Suprapubic skin (tissue), 4 donors: ENCODE data around the gene SLC25A31. TPM values are rescaled to one million over a fixed set of nuclear protein-coding genes. Genes with fewer than 3 reads are reported as not detected.

Experiments used
- DNase-seq, 2 donors: peaks; one replicate each; pipeline ENCODE4 v3.0.0-alpha.2; 2019; ENCODE audit warnings: low spot score in 2 of 2
- H3K27ac ChIP-seq: fragments of 200-600 bp; sonication (generic); one replicate; pipeline ENCODE4 v1.5.1; 2019
- H3K27me3 ChIP-seq: fragments of 200-600 bp; sonication (generic); one replicate; pipeline ENCODE4 v1.5.1; 2019
- H3K36me3 ChIP-seq: fragments of 200-600 bp; sonication (generic); one replicate; pipeline ENCODE4 v1.5.1; 2019
- H3K4me1 ChIP-seq: fragments of 200-600 bp; sonication (generic); one replicate; pipeline ENCODE4 v1.5.1; 2019
- H3K4me3 ChIP-seq: fragments of 200-600 bp; sonication (generic); one replicate; pipeline ENCODE4 v1.5.1; 2019; ENCODE audit warnings: mild to moderate bottlenecking
- H3K9me3 ChIP-seq: fragments of 200-600 bp; sonication (generic); one replicate; pipeline ENCODE4 v1.5.1; 2019
- EP300 ChIP-seq: sonication (generic); formaldehyde crosslinking; IDR thresholded peaks from one replicate; pipeline ENCODE4 v1.6.1; 2017; ENCODE audit warnings: antibody characterized with exemption
- POLR2A ChIP-seq, 2 donors: fragments of 450-650 bp; IDR thresholded peaks; one replicate each; pipeline ENCODE4 v1.6.1; 2017; ENCODE audit warnings: antibody characterized with exemption in 2 of 2, mild to moderate bottlenecking in 2 of 2, moderate library complexity in 2 of 2
- POLR2AphosphoS5 ChIP-seq, 3 donors: sonication (generic); formaldehyde crosslinking; IDR thresholded peaks; one replicate each; pipeline ENCODE4 v1.6.1; 2017; ENCODE audit warnings: antibody characterized with exemption in 3 of 3
- WGBS: methylation state at CpG from one replicate; pipeline ENCODE4 v1.1.5; 2018; 5-methylcytosine and 5-hydroxymethylcytosine counted together
- total RNA-seq, 4 donors: library from RNA; depleted of rRNA; stranded (reverse); fragments of >200 nt; gene quantifications; one replicate each; pipeline ENCODE4 v1.1.0, GENCODE V29; 2016
- TF ChIP-seq, protein P1 (sequence below), 2 donors: fragments of 200-600 bp in 1 of 2; fragments of 450-650 bp in 1 of 2; sonication (generic) in 1 of 2; IDR thresholded peaks; one replicate each; pipeline ENCODE4 v1.5.1; 2016 to 2019; ENCODE audit warnings: antibody characterized with exemption in 2 of 2, mild to moderate bottlenecking in 1 of 2, moderate library complexity in 1 of 2

Gene SLC25A31
- total RNA-seq, 4 donors from 2014 or later = not detected

DNA sequence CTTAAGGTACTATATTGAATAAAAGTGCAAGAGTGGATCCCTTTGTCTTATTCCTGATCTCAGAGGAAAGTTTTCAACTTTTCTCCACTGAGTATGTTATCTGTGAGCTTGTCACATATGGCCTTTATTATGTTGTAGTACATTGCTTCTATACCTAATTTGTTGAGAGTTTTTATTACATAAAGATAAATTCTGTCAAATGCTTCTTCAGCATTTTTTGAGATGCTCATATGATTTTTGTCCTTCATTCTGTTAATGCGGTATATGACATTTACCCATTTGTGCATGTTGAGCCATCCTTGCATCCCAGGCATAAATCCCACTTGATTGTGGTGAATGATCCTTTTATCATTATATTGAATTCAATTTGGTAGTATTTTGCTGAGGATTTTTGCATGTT lies 11.0 kb downstream of the SLC25A31 start:
- Histone ChIP-seq H3K9me3 (peaks cover 4% of the 10 kb centered on the region), H3K4me1 (no peaks in the 10 kb centered on the region), H3K4me3 (no peak overlapping the region), H3K27ac (no peak overlapping the region), H3K27me3 (peaks cover 6% of the 10 kb centered on the region), H3K36me3 (no peaks in the 10 kb centered on the region)
- DNase-seq = no peak
- WGBS = 91% methylated on average over 1 of the region's 1 CpG
- TF ChIP-seq EP300 (no peak), POLR2A (IDR thresholded peaks at IDR 0.05) (no peak), POLR2AphosphoS5 (IDR thresholded peaks at IDR 0.05) (no peak)
- TF ChIP-seq, protein P1, sequence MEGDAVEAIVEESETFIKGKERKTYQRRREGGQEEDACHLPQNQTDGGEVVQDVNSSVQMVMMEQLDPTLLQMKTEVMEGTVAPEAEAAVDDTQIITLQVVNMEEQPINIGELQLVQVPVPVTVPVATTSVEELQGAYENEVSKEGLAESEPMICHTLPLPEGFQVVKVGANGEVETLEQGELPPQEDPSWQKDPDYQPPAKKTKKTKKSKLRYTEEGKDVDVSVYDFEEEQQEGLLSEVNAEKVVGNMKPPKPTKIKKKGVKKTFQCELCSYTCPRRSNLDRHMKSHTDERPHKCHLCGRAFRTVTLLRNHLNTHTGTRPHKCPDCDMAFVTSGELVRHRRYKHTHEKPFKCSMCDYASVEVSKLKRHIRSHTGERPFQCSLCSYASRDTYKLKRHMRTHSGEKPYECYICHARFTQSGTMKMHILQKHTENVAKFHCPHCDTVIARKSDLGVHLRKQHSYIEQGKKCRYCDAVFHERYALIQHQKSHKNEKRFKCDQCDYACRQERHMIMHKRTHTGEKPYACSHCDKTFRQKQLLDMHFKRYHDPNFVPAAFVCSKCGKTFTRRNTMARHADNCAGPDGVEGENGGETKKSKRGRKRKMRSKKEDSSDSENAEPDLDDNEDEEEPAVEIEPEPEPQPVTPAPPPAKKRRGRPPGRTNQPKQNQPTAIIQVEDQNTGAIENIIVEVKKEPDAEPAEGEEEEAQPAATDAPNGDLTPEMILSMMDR (IDR thresholded peaks at IDR 0.05) = no peak

DNA sequence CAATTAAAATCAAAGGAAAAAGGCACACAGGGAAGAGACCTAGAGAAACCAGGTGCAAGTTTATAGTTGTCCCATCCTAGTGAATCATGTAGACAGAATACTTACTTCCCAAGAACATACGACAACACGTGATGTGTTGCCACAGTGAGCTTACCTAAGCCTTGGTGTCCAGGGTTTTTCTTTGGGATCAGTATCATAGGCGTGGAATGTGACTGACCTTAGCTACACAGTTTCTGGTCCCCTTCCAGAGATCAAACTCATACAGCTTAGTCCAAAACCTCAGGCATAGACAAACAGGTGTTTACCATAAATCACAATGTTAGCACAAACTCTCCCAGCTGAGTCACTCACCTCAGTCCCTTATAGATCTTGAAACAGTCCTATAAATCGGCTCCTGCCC lies 17.7 kb downstream of the SLC25A31 start:
- Histone ChIP-seq H3K4me3 (no peak overlapping the region), H3K9me3 (peaks cover 9% of the 10 kb centered on the region), H3K36me3 (no peaks in the 10 kb centered on the region), H3K4me1 (no peaks in the 10 kb centered on the region), H3K27me3 (no peaks in the 10 kb centered on the region), H3K27ac (no peak overlapping the region)
- WGBS = 94% methylated on average over 4 of the region's 4 CpGs
- no peak for DNase-seq
- TF ChIP-seq EP300 (no peak), POLR2AphosphoS5 (IDR thresholded peaks at IDR 0.05) (no peak), POLR2A (IDR thresholded peaks at IDR 0.05) (no peak)
- TF ChIP-seq, protein P1 (IDR thresholded peaks at IDR 0.05) = no peak

DNA sequence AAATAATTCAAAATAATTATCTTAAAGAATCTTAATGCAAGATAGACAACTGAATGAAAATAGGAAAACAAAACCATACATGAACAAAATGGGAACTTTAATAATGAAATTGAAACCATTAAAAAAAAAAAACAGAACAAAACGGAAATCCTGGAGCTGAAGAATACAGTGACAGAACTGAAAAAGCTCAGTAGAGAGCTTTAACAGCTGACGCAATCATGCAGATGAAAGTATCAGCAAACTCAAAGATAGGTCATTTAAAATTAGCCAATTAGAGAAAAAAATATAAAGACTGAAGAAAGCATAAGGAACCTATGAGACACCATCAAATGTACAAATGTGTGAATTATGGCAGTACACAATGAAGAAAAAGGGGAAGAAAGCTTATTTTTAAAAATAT lies 18.8 kb downstream of the SLC25A31 start:
- Histone ChIP-seq H3K4me1 (no peaks in the 10 kb centered on the region), H3K4me3 (no peak overlapping the region), H3K36me3 (no peaks in the 10 kb centered on the region), H3K9me3 (peaks cover 9% of the 10 kb centered on the region), H3K27me3 (no peaks in the 10 kb centered on the region), H3K27ac (no peak overlapping the region)
- DNase-seq = no peak
- no peak for TF ChIP-seq POLR2AphosphoS5 (IDR thresholded peaks at IDR 0.05)
- TF ChIP-seq, protein P1 (IDR thresholded peaks at IDR 0.05) = no peak
- no peak for TF ChIP-seq POLR2A (IDR thresholded peaks at IDR 0.05)
- no peak for TF ChIP-seq EP300
- WGBS = 87% methylated on average over 2 of the region's 2 CpGs

DNA sequence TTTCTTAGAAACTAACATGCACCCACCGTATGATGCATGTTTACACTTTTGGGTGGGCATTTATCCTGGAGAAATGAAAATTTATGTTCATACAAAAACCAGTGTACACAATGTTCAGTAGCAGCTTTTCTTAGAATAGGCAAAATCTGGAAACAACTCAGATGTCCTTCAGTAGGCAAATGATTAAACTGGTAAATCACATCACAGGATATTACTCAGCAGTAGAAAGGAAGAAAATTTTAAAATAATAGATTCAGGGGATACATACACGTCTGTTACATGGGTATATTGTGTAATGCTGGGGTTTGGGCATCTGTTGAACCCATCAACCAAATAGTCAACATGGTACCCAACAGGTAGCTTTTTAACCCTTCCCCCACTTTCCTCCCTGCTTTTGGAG lies 26.7 kb downstream of the SLC25A31 start:
- Histone ChIP-seq H3K27ac (no peak overlapping the region), H3K27me3 (no peaks in the 10 kb centered on the region), H3K9me3 (no peaks in the 10 kb centered on the region), H3K4me3 (no peak overlapping the region), H3K36me3 (no peaks in the 10 kb centered on the region), H3K4me1 (no peaks in the 10 kb centered on the region)
- no peak for TF ChIP-seq POLR2A (IDR thresholded peaks at IDR 0.05)
- no peak for TF ChIP-seq EP300
- TF ChIP-seq, protein P1 (IDR thresholded peaks at IDR 0.05) = no peak
- TF ChIP-seq POLR2AphosphoS5 (IDR thresholded peaks at IDR 0.05) = no peak
- no peak for DNase-seq
- 75% methylated on average over 2 of the region's 2 CpGs for WGBS

DNA sequence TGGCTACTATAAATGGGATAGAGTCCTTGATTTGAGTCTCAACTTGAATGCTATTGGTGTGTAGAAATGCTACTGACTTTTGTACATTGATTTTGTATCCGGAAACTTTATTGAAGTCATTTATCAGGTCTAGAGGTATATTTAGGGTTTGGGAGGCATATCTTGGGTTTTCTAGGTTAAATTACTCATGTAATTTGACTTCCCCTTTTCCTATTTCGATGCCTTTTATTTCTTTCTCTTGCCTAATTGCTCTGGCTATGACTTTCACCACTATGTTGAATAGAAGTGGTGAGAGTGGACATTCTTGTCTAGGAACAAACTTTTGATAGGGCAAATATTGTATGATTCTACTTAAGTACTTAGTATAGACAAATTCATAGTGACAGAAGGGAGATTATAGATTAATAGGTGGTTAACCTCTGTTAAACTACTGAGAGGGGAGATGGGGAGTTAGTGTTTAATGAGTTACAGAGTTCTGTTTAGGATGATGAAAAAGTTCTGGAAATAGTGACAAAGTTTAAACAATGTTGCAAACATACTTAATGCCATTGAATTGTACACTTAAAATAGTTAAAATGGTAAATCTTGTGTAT lies 29.1 kb downstream of the SLC25A31 start:
- no peaks in the 10 kb centered on the region for H3K27me3 ChIP-seq
- no peak for DNase-seq
- no peaks in the 10 kb centered on the region for H3K4me1 ChIP-seq
- no peaks in the 10 kb centered on the region for H3K9me3 ChIP-seq
- H3K27ac ChIP-seq = no peak overlapping the region
- TF ChIP-seq, protein P1 (IDR thresholded peaks at IDR 0.05) = no peak
- no peak for TF ChIP-seq EP300
- WGBS = 86% methylated on average over 2 of the region's 2 CpGs
- H3K4me3 ChIP-seq = no peak overlapping the region
- H3K36me3 ChIP-seq = no peaks in the 10 kb centered on the region
